Ovary (tissue), 9 donors: Measurements from ENCODE around the gene AANAT. TPM values are rescaled to one million over a fixed set of nuclear protein-coding genes. Genes with fewer than 3 reads are reported as not detected.

Experiments
- DNase-seq, 5 donors: peaks; one replicate each; pipeline ENCODE4 v3.0.0-alpha.2; 2019 to 2020
- H3K27ac ChIP-seq, 2 donors: fragments of 200-600 bp; one replicate each; pipeline versions ENCODE4 v1.5.1 to v1.8.0; 2019 to 2022
- H3K27me3 ChIP-seq: fragments of 200-600 bp; one replicate; pipeline ENCODE4 v1.8.0; 2022
- H3K36me3 ChIP-seq: fragments of 200-600 bp; sonication (generic); one replicate; pipeline ENCODE4 v1.5.1; 2019
- H3K4me1 ChIP-seq: one replicate; pipeline ENCODE4 v1.8.1; 2013; ENCODE audit warnings: mild to moderate bottlenecking, moderate library complexity; ENCODE audit not compliant: insufficient read depth
- H3K4me3 ChIP-seq: fragments of 200-600 bp; sonication (generic); one replicate; pipeline ENCODE4 v1.5.1; 2017
- H3K9me3 ChIP-seq, 2 donors: fragments of 200-600 bp in 1 of 2; sonication (generic) in 1 of 2; one replicate each; pipeline versions ENCODE4 v1.5.1 to v1.8.1; 2013 to 2019; ENCODE audit warnings: mild to moderate bottlenecking in 1 of 2, moderate library complexity in 1 of 2
- EP300 ChIP-seq: sonication (generic); formaldehyde crosslinking; IDR thresholded peaks from one replicate; pipeline ENCODE4 v1.6.1; 2017; ENCODE audit warnings: antibody characterized with exemption
- POLR2A ChIP-seq: fragments of 450-650 bp; IDR thresholded peaks from one replicate; pipeline ENCODE4 v1.6.1; 2017; ENCODE audit warnings: antibody characterized with exemption, mild to moderate bottlenecking, moderate library complexity
- WGBS, 3 donors: extraction: QIAGEN DNeasy Blood & Tissue Kit in 1 of 3; methylation state at CpG; one replicate each; pipeline versions ENCODE4 v1.1.5 to v1.1.7; 2013 to 2017; 5-methylcytosine and 5-hydroxymethylcytosine counted together
- intact Hi-C, 4 donors: fragments of 100-400 bp; cut with DNase I; formaldehyde crosslinking; loops; one replicate each; pipeline versions ENCODE4 v1.11.0 to v1.15.1; 2022 to 2023
- polyA plus RNA-seq, 2 donors: library from polyadenylated mRNA; stranded (reverse); fragments of 200-250 nt in 1 of 2; fragments of 350-450 nt in 1 of 2; fragmentation: Illumina TruSeq in 1 of 2; extraction: RNeasy Lipid Tissue Mini Kit (QIAGEN cat#74804) in 1 of 2; gene quantifications; one replicate each; pipeline ENCODE4 v1.2.3, GENCODE V29; 2013 to 2014
- total RNA-seq, 7 donors: library from RNA; depleted of rRNA in 2 of 7; stranded (reverse); fragments of >200 nt in 2 of 7; fragmentation: NEBNext Ultra II Directional in 3 of 7; extraction: Animal tissue kit (Norgen Biotek cat#: 25700) in 3 of 7; gene quantifications; one replicate each; pipeline versions ENCODE4 v1.1.0 to v1.2.4, GENCODE V29; 2016 to 2023
- TF ChIP-seq, protein P1 (sequence below), 3 donors: fragments of 450-650 bp in 2 of 3; fragments of 200-600 bp in 1 of 3; IDR thresholded peaks; one replicate each; pipeline versions ENCODE4 v1.5.1 to v1.8.0; 2016 to 2022; ENCODE audit warnings: antibody characterized with exemption in 3 of 3, mild to moderate bottlenecking in 1 of 3
- donor health status: DM: no; HTN: no; CAD: no; lungs with moderate emphysema.
- donor health status: DM: no; HTN: no; CAD: no.
- donor health status: Bipolar disorder and iron deficiency.
- donor health status: DM: yes; HTN: yes; CAD: no.
- donor health status: DM: no; HTN: no; CAD: no.
- donor health status: DM: yes; HTN: yes; CAD: no.

The AANAT gene
- total and polyA plus RNA-seq, 9 donors: not detected

DNA sequence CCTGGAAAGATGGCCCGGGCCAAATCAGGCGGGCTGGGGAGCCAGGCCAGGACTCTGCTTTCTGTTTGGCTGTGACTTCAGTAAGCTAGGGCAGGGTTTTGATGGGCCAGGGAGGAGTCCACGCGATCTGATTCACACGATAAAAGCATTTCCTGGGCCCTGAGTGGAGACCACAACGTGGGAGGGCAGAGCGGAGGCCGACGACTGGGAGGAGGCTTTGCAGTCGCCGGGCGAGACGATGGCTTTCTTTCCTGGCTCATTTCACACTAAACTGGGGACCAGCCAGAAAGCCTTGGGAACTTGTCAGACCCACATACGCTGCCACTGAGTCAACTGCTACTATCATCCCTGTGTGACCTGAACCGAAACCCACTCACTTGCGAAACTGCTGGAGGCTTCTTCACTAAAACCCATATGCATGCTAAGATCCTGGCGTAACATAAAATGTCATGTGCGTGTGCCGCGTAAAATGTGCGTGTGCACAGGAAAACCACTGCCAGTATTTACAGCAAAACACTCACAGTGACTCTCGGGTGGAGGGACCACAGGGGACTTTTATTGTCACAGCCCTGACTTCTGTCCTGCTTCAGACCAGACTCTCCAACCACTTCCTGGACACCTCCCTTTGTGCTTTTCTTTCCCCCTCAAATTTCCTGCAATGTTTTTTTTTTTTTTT is 48.0 kb downstream of the AANAT start:
- no peak overlapping the region for H3K4me3 ChIP-seq
- WGBS, 3 donors: 39 to 52% (median 47%) methylated on average over 22 of the region's 22 CpGs
- no peaks in the 10 kb centered on the region for H3K4me1 ChIP-seq
- DNase-seq: peak in 2 of 5 donors; percentile 32 to 66
- TF ChIP-seq, protein P1, sequence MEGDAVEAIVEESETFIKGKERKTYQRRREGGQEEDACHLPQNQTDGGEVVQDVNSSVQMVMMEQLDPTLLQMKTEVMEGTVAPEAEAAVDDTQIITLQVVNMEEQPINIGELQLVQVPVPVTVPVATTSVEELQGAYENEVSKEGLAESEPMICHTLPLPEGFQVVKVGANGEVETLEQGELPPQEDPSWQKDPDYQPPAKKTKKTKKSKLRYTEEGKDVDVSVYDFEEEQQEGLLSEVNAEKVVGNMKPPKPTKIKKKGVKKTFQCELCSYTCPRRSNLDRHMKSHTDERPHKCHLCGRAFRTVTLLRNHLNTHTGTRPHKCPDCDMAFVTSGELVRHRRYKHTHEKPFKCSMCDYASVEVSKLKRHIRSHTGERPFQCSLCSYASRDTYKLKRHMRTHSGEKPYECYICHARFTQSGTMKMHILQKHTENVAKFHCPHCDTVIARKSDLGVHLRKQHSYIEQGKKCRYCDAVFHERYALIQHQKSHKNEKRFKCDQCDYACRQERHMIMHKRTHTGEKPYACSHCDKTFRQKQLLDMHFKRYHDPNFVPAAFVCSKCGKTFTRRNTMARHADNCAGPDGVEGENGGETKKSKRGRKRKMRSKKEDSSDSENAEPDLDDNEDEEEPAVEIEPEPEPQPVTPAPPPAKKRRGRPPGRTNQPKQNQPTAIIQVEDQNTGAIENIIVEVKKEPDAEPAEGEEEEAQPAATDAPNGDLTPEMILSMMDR (IDR thresholded peaks at IDR 0.05): no peak
- TF ChIP-seq EP300 (no peak), POLR2A (no peak)
- no peaks in the 10 kb centered on the region for H3K36me3 ChIP-seq
- no peaks in the 10 kb centered on the region for H3K27me3 ChIP-seq
- no peaks in the 10 kb centered on the region for H3K9me3 ChIP-seq
- intact Hi-C loops: no loop called here
- H3K27ac ChIP-seq: no peak overlapping the region

DNA sequence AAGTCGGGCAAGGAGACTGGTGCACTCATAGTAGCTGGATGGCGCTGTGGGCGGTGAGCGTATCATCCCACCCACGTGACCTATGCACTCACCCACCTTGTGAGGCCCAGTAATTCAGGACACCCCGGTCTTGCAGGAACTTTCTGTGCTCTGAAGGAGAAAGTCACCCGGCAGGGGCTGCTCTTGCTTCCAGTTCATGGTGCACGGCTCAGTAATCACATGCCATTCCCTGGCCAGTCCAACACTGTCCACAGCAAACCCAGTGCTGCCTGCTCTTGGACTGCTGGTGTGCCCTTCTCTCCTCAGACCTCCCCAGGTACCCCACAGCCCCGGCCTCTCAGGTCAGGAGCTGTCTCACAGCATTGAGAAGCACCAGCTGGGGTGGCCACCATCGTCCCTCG is 50.2 kb downstream of the AANAT start:
- H3K36me3 ChIP-seq: no peaks in the 10 kb centered on the region
- intact Hi-C loops: no loop called here
- 86 to 93% (median 87%) methylated on average over 11 of the region's 11 CpGs for WGBS, 3 donors
- no peak for DNase-seq
- H3K27me3 ChIP-seq: no peaks in the 10 kb centered on the region
- H3K27ac ChIP-seq: no peak overlapping the region
- H3K4me3 ChIP-seq: no peak overlapping the region
- TF ChIP-seq EP300 (no peak), POLR2A (no peak)
- TF ChIP-seq, protein P1 (IDR thresholded peaks at IDR 0.05): no peak
- no peaks in the 10 kb centered on the region for H3K9me3 ChIP-seq
- H3K4me1 ChIP-seq: no peaks in the 10 kb centered on the region

- no peaks in the 10 kb centered on the region for H3K36me3 ChIP-seq
- no peak for DNase-seq
- no peak overlapping the region for H3K4me3 ChIP-seq
- intact Hi-C loops: no loop called here
- H3K27me3 ChIP-seq: no peaks in the 10 kb centered on the region
- no peak for TF ChIP-seq POLR2A
- TF ChIP-seq, protein P1 (IDR thresholded peaks at IDR 0.05): no peak
- no peak for TF ChIP-seq EP300
- no peak overlapping the region for H3K27ac ChIP-seq
- H3K4me1 ChIP-seq: no peaks in the 10 kb centered on the region
- no peaks in the 10 kb centered on the region for H3K9me3 ChIP-seq
- WGBS, 3 donors: 61 to 70% (median 67%) methylated on average over 15 of the region's 15 CpGs
Measured at GRCh38 chr17:76519048-76519966, 51.9 kb downstream of the AANAT start.

Other genes starting within 250 kb of the AANAT start
- 1 to 10 TPM; 1.3 to 4.3 (median 2.6) TPM for gene RNF157, start 227.1 kb upstream of the AANAT start, total RNA-seq
- 1 to 10 TPM; 1.4 to 1.9 TPM for gene RNF157, start 227.1 kb upstream of the AANAT start, polyA plus RNA-seq
- 10 to 100 TPM in 6 of 7 donors, 1 to 10 TPM in 1; 6.8 to 21.9 (median 14.4) TPM for gene UBALD2, start 202.3 kb upstream of the AANAT start, total RNA-seq
- 10 to 100 TPM in 1 of 2 donors, 1 to 10 TPM in 1; 3.6 to 13.9 TPM for gene UBALD2, start 202.3 kb upstream of the AANAT start, polyA plus RNA-seq
- gene QRICH2, start 159.3 kb upstream of the AANAT start, total RNA-seq: 1 to 10 TPM; 1.1 to 3.8 (median 1.5) TPM
- gene QRICH2, start 159.3 kb upstream of the AANAT start, polyA plus RNA-seq: 1 to 10 TPM in 1 of 2 donors, under 1 TPM in 1; 0.42 to 1.9 TPM
- 10 to 100 TPM; 26.1 to 50.4 (median 44.5) TPM for gene PRPSAP1, start 113.7 kb upstream of the AANAT start, total RNA-seq
- 10 to 100 TPM; 42.9 to 57.9 TPM for gene PRPSAP1, start 113.7 kb upstream of the AANAT start, polyA plus RNA-seq
- gene SPHK1, start 83.0 kb upstream of the AANAT start, total RNA-seq: 1 to 10 TPM; 1.8 to 9.2 (median 3.7) TPM
- 1 to 10 TPM in 1 of 2 donors, under 1 TPM in 1; 0.80 to 4.0 TPM for gene SPHK1, start 83.0 kb upstream of the AANAT start, polyA plus RNA-seq
- 10 to 100 TPM; 11.3 to 37.2 (median 29.0) TPM for gene UBE2O, start 14.5 kb upstream of the AANAT start, total RNA-seq
- gene UBE2O, start 14.5 kb upstream of the AANAT start, polyA plus RNA-seq: 10 to 100 TPM in 1 of 2 donors, 1 to 10 TPM in 1; 8.3 to 15.4 TPM
- gene RHBDF2, start 33.8 kb downstream of the AANAT start, total RNA-seq: 10 to 100 TPM; 11.7 to 39.9 (median 26.1) TPM
- 1 to 10 TPM; 3.3 to 8.8 TPM for gene RHBDF2, start 33.8 kb downstream of the AANAT start, polyA plus RNA-seq
- gene CYGB, start 70.1 kb downstream of the AANAT start, total RNA-seq: 10 to 100 TPM in 2 of 7 donors, 1 to 10 TPM in 5; 3.9 to 35.7 (median 8.0) TPM
- 10 to 100 TPM; 14.6 to 18.2 TPM for gene CYGB, start 70.1 kb downstream of the AANAT start, polyA plus RNA-seq
- gene PRCD, start 72.4 kb downstream of the AANAT start, total RNA-seq: 10 to 100 TPM in 1 of 7 donors, 1 to 10 TPM in 6; 2.3 to 12.2 (median 2.8) TPM
- 1 to 10 TPM; 1.5 to 7.0 TPM for gene PRCD, start 72.4 kb downstream of the AANAT start, polyA plus RNA-seq
- 10 to 100 TPM in 1 of 7 donors, 1 to 10 TPM in 6; 1.9 to 61.6 (median 4.9) TPM for gene ST6GALNAC2, start 118.3 kb downstream of the AANAT start, total RNA-seq
- 1 to 10 TPM; 1.4 to 5.0 TPM for gene ST6GALNAC2, start 118.3 kb downstream of the AANAT start, polyA plus RNA-seq
- 10 to 100 TPM in 1 of 7 donors, 1 to 10 TPM in 4, under 1 TPM in 2; 0.73 to 10.5 (median 3.7) TPM for gene ST6GALNAC1, start 176.2 kb downstream of the AANAT start, total RNA-seq
- 1 to 10 TPM; 3.6 to 6.1 TPM for gene ST6GALNAC1, start 176.2 kb downstream of the AANAT start, polyA plus RNA-seq
- 100 to 1,000 TPM; 107 to 210 (median 181) TPM for gene MXRA7, start 243.4 kb downstream of the AANAT start, total RNA-seq
- 100 to 1,000 TPM; 199 to 759 TPM for gene MXRA7, start 243.4 kb downstream of the AANAT start, polyA plus RNA-seq